Fibroblast of skin of right quadriceps (primary cell): Measurements from ENCODE around the gene BICC1.

ENCODE experiments used
- DNase-seq: peaks from one replicate; pipeline ENCODE4 v3.0.0-alpha.2; 2013

The BICC1 gene

DNA sequence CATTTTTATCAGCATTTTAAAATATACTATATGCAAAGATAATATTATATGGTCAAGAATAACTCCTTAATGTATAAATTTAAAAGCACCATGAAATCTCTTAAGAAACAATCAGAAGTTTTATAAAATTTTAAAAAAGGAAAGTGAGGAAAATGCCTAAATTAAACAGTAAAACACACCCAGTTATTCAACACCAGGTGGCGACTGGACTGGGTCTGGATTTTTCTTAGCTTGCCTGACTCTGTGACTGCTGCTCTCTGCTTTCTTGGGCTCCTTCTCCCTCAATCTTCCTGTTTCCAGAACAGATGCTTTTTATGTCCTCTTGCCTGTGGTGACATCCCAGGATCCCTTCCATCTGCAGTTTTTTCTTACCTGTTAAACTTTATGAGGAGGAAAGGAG, 200.3 kb downstream of the BICC1 start:
- DNase-seq = no peak

DNA sequence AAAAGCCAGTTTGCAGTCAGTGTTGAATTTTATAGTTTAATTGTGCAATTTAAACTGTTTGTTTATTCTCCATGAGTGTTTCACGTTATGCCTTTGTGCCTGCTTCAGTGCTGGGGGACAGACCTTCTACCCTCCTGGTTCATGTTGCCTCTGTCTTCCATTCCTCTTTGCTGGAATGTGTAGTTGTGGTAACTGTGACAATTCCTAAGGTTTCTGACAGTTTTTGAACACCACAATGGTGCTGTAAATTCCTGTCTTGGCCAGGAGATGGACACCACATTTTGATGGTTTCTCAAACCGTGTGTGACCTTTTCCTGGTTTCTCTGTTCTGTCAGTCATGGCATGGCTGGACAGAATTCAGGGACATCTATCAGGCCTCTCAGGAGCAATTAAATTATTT, 201.7 kb downstream of the BICC1 start:
- DNase-seq = no peak

- peak; percentile 54 for DNase-seq
Measured at GRCh38 chr10:58715061-58715460, 202.4 kb downstream of the BICC1 start.

DNA sequence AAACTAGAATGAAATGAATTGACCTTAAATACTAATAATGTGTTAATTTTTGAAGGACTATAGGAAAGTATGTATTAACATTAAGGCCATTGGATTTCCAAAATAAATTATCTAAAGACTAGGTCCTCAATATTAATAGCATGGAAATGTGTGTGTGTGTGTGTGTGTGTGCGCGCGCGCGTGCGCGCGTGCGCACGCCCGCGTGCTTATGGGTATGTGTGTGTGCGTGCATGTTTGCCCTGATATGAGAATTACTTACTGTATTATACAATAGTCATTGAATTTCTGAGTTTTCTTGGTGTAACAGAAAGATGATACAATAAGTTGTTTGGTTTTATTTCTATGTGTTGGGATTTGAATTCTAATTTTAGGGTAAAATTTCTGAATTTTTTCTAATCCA, 205.9 kb downstream of the BICC1 start:
- DNase-seq = no peak

GRCh38 chr10:58721601-58722281, 209.1 kb downstream of the BICC1 start:
- peak; percentile 73 for DNase-seq

- no peak for DNase-seq
Measured at GRCh38 chr10:58723186-58723585, 210.5 kb downstream of the BICC1 start.

DNA sequence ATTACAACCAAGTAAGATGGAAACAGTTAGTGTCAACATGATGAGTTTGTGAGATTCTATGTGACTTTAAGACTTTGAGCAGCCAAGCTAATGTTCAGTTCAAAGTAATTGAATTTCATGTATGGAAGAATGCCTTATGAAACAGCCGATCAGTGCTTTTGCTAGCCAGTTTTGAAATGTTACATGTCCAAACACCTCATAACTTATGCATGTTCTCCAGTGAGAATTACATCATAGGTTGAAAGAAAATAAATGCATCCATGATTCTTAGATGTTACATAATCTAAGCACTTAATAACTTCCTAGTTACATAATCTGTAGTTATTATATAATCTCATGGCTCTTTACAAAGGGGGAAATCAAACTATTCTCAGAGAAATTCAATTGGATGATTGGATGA, 211.3 kb downstream of the BICC1 start:
- peak; percentile 40 for DNase-seq

GRCh38 chr10:58724781-58725180, 212.1 kb downstream of the BICC1 start:
- no peak for DNase-seq

- DNase-seq = no peak
Measured at GRCh38 chr10:58725901-58726300, 213.2 kb downstream of the BICC1 start.

DNA sequence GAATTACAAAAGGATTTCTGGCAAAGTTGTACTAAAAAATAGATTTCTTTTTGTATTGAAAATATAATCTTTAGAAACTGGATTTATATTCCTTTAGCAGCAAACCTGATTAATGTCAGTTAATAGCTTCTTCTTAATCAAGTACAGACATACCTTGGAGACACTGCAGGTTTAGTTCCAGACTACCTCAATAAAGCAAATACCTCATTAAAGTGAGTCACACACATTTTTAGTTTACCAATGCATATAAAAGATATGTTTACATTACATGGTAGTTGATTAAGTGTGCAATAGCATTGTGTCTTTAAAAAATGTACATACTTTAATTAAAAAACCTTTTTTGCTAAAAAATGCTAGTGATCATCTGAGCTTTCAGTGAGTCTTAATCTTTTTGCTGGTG, 215.0 kb downstream of the BICC1 start:
- DNase-seq = no peak

- no peak for DNase-seq
Measured at GRCh38 chr10:58731276-58731675, 218.6 kb downstream of the BICC1 start.

GRCh38 chr10:58733436-58733835, 220.8 kb downstream of the BICC1 start:
- DNase-seq = no peak

DNA sequence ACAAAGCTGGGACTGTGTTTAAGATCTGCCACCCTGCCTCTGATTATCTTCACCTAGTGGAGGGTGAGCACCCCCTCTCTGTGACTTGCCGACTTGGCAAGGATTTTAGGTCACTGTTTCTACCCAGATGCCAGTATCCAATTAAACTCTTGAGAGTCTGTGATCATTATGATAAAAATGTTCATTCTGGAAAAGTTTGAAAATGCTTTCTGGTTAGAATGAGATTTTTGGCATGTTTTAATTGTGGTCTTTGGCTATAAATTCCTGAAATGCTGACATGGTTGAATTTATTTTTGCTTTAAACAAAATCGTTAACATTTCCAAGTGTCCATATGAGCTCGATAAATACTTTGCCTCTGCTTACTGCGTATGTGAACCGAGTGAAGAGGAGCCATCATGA, 221.4 kb downstream of the BICC1 start:
- DNase-seq = peak; percentile 92

DNA sequence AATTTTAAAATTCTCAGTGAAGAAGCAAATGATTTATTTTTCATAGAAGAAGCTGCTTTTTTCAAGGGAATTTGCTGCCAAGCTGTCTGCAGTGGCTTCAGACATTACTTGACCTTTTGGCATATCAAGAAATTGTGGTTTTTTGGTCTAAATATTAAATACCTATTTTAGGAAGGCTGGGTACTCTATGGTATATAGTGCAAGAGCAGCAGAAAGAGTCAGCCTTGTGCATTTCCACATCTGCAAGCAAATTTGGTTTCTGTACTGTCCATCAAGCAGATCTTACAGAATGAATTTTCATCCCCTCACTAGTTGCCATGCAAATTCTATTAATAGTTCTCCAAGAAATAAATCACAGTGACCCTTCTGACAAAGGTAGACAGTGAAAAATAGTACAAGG, 222.0 kb downstream of the BICC1 start:
- DNase-seq = no peak

- DNase-seq = no peak
Measured at GRCh38 chr10:58735087-58735486, 222.4 kb downstream of the BICC1 start.

DNA sequence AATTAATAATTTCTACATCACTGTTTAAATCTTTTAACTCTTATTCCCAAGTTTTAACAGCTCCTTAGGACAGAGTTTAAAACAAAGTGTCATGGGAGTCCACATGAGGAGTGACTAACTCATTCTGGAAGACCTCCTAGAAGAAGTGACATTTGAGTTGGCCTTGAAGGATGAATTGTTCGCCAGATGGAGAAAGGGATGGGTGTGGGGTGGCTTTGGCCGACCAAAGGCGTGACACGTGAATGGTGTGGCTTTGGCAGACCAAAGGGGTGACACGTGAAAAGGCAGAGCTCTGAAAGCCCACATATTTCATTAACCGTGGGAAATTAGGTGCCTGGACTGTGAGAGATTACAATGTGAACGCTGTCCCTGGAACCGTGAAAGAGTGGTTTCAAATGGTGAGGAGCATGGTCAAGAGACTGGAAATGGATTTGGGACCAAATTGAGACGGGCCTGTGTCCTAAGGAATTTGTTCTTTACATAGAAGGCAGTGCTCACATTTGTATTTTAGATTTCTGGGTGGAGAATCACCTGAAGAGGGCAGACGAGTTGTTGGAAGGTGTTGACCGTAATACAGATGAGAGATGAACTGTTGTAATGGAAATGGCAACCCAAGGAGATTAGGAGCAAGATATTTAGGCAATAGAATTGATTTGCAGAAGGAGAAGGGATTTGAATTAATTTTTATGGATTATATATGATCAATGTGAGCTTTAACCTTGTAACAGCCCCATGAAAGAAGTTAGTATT, 228.1 kb downstream of the BICC1 start:
- no peak for DNase-seq

GRCh38 chr10:58741673-58742072, 229.0 kb downstream of the BICC1 start:
- no peak for DNase-seq

DNA sequence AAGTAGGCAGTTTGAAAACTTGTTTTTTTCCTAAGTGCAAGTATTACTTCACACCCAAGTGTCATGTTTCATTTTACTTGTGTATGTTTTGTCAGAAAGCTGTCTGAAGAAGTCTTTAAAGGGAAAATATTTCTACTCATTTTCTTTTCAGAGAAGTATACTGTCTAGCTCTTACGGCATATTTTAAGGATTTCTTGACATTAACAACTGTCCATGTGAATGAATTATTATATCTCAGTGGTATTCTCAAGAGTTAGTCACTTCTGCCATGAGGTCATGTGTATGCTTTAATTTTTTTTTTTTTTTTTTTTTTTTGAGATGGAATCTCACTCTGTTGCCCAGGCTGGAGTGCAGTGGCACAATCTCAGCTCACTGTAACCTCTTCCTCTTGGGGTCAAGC, 229.5 kb downstream of the BICC1 start:
- DNase-seq = peak; percentile 39

- peak; percentile 64 for DNase-seq
Measured at GRCh38 chr10:58743466-58744115, 230.9 kb downstream of the BICC1 start.

DNA sequence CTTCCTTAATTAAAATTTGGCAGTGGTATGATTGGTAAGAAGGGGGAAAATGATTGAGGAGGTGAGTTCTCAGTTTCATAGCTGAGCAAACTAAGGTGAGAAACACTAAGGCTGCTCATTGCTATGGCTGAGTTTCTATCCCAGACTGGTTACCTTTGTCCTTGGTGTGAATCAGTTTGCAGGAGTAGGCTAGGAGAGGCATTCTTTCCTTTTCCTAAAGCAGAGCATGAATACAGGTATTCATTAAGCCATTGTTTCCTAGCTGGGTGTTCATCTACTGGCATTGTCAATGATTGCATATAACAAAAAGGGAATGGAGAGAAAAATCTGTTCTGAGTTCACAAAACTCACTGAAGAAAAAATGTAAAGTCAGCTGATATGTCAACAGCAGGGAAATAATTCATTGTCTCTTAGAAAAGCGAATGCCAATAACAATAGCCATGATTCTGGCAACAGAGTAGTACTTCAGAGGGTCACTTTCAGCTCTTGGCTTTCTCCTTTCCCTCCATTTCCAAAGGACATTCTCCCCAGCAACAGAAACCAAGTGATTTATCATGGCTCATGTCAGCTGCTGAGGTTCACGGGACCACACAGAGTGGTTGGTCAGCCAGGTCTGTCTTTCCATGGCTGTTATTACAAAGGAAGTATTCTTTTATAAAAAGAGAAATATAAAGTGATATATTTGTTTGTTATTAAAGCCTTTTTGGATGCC, 234.0 kb downstream of the BICC1 start:
- DNase-seq = no peak

DNA sequence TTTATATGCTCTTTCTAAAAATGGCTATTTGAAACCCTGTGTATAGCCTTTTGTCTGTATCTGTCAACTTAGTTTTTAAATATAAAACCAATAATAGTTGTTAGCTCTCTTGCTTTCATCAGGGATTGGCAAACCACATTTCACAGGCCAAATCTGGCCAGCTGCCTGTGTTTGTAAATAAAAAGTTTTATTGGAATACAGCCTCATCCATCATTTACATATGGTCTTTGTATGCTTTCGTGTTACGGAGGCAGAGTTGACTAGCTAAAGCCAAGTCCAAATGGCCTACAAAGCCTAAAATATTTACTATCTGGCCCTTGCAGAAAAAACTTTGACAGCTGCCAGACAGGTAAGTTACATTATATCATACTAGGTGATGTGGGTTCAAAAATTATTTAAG, 235.0 kb downstream of the BICC1 start:
- DNase-seq = no peak

DNA sequence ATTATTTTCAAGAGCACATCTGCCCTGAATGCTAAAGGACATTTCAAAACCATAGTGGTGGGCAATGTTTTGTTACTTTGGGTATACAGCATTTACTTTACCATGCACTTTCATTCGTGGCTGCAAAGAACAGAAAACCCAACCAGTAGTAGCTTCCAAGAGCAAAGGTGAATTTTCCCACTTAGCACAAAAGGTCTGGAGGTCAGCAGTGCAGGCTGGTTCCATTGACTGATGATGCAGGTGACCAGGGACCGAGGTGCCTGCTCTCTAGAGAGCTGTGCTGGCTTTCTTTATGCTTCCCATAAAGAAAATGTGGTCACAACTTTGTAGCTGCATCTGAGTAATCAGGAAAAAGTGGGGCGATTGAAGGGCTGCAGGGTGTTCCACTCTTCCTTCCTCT, 240.0 kb downstream of the BICC1 start:
- DNase-seq = no peak

DNA sequence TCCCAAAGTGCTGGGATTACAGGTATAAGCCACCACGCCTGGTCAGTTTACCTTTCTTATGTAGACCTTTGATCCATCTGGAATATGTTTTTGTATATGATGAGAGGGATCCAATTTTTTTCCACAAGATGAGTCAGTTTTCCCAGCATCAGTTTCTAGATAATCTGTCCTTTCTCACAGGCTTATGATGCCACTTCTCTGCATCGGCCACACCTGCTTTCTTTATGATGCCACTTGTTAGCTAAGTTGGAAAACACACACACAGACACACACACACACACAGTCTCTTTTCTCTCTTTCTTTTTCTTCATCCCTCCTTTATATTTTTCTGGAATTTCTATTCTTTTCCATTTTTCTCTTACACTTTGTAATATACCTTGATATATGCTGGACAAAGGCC, 240.8 kb downstream of the BICC1 start:
- DNase-seq = no peak
